ENCODE results near the gene ZNF407. TPM values are rescaled to one million over a fixed set of nuclear protein-coding genes. Genes with fewer than 3 reads are reported as not detected.

The ZNF407 gene
- total RNA-seq, 2 experiments from 2014 or later, result 23.2 to 24.7 TPM

- CTCF ChIA-PET, result no interaction called here
- no peaks in the 10 kb centered on the region for H3K27me3 ChIP-seq (ENCODE audit: control insufficient read depth in 1 of 2, insufficient read depth in 2 of 2, low read length in 2 of 2)
- no peaks in the 10 kb centered on the region for H3K36me3 ChIP-seq (ENCODE audit: insufficient read depth, low read length)
- DNase-seq (peak in 8 of 14 experiments; percentile 5 to 72 (median 28)), ATAC-seq (ENCODE audit: poor library complexity) (peak; percentile 94)
- POLR2A ChIA-PET, result interaction anchor here (1.0 kb wide), 2 partner anchors 44 to 120 kb away, joined by 4 read pairs; no protein-coding TSS in a partner anchor
- H3K4me1 ChIP-seq (ENCODE audit: insufficient read depth, low read length), result peaks cover 13% of the 10 kb centered on the region
- peak overlapping the region; percentile 82 for H3K27ac Mint-ChIP-seq
- intact Hi-C loops (cut with DNase I, micrococcal nuclease), result no loop called here
- H3K27ac ChIP-seq (ENCODE audit: low read depth in 1 of 2, low read length in 2 of 2), result peak overlapping the region; percentile 19 to 26
- H3K27me3 Mint-ChIP-seq, result no peaks in the 10 kb centered on the region
- TF ChIP-seq, protein P1, sequence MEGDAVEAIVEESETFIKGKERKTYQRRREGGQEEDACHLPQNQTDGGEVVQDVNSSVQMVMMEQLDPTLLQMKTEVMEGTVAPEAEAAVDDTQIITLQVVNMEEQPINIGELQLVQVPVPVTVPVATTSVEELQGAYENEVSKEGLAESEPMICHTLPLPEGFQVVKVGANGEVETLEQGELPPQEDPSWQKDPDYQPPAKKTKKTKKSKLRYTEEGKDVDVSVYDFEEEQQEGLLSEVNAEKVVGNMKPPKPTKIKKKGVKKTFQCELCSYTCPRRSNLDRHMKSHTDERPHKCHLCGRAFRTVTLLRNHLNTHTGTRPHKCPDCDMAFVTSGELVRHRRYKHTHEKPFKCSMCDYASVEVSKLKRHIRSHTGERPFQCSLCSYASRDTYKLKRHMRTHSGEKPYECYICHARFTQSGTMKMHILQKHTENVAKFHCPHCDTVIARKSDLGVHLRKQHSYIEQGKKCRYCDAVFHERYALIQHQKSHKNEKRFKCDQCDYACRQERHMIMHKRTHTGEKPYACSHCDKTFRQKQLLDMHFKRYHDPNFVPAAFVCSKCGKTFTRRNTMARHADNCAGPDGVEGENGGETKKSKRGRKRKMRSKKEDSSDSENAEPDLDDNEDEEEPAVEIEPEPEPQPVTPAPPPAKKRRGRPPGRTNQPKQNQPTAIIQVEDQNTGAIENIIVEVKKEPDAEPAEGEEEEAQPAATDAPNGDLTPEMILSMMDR (IDR thresholded peaks at IDR 0.05), result no peak
- H3K36me3 Mint-ChIP-seq (ENCODE audit: low read depth), result no peaks in the 10 kb centered on the region
- H3K4me3 ChIP-seq (ENCODE audit: low read length), result peak overlapping the region; percentile 0
- H3K4me3 Mint-ChIP-seq, result peak overlapping the region; percentile 66
- no peaks in the 10 kb centered on the region for H3K9me3 ChIP-seq (ENCODE audit: control insufficient read depth in 1 of 2, insufficient read depth in 1 of 2, low read length in 2 of 2)
- peaks cover 28% of the 10 kb centered on the region for H3K4me1 Mint-ChIP-seq (ENCODE audit: low read depth)
- H3K9me3 Mint-ChIP-seq, result no peaks in the 10 kb centered on the region
Measured at GRCh38 chr18:74951165-74951760, 353.6 kb downstream of the ZNF407 start.

DNA sequence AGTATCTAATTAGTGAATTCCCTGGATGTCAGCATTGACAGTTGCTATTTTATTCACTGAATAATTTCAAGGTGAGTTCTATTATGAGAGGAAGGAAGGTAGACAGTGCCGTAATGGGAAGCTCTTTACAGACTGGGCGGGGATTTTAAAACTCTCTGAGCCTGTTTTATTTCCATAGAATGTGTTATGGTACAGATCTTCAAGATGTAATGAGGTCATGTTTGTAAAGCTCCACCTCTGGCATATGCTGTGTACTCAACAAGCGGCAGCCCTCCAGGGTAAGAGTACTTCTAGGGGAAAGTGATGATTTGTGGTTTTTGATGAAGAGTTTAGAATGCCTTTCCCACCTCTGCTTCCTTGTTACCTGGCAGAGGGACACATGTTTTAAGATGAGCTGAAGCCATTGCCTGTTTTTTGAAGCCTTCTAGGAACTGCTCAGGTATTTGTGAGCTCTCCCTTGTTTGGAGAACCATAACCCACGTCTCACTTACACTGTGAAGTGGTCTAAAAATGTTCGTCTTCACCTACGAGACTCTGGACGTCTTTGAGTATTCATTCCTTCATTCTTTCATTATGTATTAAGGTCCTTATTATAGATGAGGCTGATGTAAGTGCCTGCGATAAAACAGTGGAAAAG lies 360.0 kb downstream of the ZNF407 start:
- H3K9me3 ChIP-seq (ENCODE audit: control insufficient read depth in 1 of 2, insufficient read depth in 1 of 2, low read length in 2 of 2), result no peaks in the 10 kb centered on the region
- intact Hi-C loops (cut with DNase I, micrococcal nuclease), result no loop called here
- CTCF ChIA-PET, result interaction anchor here (0.8 kb wide), 1 partner anchor 15 kb away, joined by 3 read pairs; no protein-coding TSS in a partner anchor
- TF ChIP-seq, protein P1 (IDR thresholded peaks at IDR 0.05), result no peak
- Mint-ChIP-seq H3K4me1 (ENCODE audit: low read depth) (no peaks in the 10 kb centered on the region), H3K4me3 (no peak overlapping the region), H3K27ac (no peak overlapping the region), H3K27me3 (no peaks in the 10 kb centered on the region), H3K36me3 (ENCODE audit: low read depth) (peaks cover 15% of the 10 kb centered on the region), H3K9me3 (no peaks in the 10 kb centered on the region)
- H3K36me3 ChIP-seq (ENCODE audit: insufficient read depth, low read length), result peaks cover 3% of the 10 kb centered on the region
- no peak overlapping the region for H3K27ac ChIP-seq (ENCODE audit: low read depth in 1 of 2, low read length in 2 of 2)
- POLR2A ChIA-PET, result no interaction called here
- H3K4me3 ChIP-seq (ENCODE audit: low read length), result no peak overlapping the region
- no peak for DNase-seq
- H3K4me1 ChIP-seq (ENCODE audit: insufficient read depth, low read length), result peaks cover 3% of the 10 kb centered on the region
- H3K27me3 ChIP-seq (ENCODE audit: control insufficient read depth in 1 of 2, insufficient read depth in 2 of 2, low read length in 2 of 2), result no peaks in the 10 kb centered on the region
- no peak for ATAC-seq (ENCODE audit: poor library complexity)

DNA sequence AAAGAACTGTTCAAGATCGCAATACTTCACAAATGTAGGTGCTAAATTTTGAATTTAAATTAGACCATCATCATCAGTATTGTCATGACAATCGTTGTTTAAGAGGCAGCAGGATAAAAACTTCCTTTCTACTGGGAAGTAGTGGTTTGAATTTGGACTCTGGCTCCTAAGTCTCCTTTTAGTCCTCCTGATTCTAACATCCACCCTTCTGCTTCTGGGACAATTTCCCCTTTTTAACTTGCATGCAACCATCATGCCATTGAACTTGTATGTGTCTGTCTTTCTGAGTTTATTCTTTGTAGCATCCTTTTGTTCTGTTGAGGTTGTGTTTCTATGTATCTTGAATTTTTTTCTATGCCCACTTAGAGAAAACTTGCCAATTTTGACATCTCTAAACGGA lies 361.5 kb downstream of the ZNF407 start:
- no peak overlapping the region for H3K27ac ChIP-seq (ENCODE audit: low read depth in 1 of 2, low read length in 2 of 2)
- H3K27me3 Mint-ChIP-seq, result no peaks in the 10 kb centered on the region
- H3K27me3 ChIP-seq (ENCODE audit: control insufficient read depth in 1 of 2, insufficient read depth in 2 of 2, low read length in 2 of 2), result no peaks in the 10 kb centered on the region
- POLR2A ChIA-PET, result no interaction called here
- no peak overlapping the region for H3K27ac Mint-ChIP-seq
- no peaks in the 10 kb centered on the region for H3K4me1 Mint-ChIP-seq (ENCODE audit: low read depth)
- no peak overlapping the region for H3K4me3 ChIP-seq (ENCODE audit: low read length)
- ATAC-seq (ENCODE audit: poor library complexity), result no peak
- peaks cover 15% of the 10 kb centered on the region for H3K36me3 Mint-ChIP-seq (ENCODE audit: low read depth)
- peaks cover 3% of the 10 kb centered on the region for H3K36me3 ChIP-seq (ENCODE audit: insufficient read depth, low read length)
- peaks cover 3% of the 10 kb centered on the region for H3K4me1 ChIP-seq (ENCODE audit: insufficient read depth, low read length)
- CTCF ChIA-PET, result no interaction called here
- no peaks in the 10 kb centered on the region for H3K9me3 Mint-ChIP-seq
- no peaks in the 10 kb centered on the region for H3K9me3 ChIP-seq (ENCODE audit: control insufficient read depth in 1 of 2, insufficient read depth in 1 of 2, low read length in 2 of 2)
- DNase-seq, result no peak
- intact Hi-C loops (cut with DNase I, micrococcal nuclease), result no loop called here
- no peak overlapping the region for H3K4me3 Mint-ChIP-seq
- TF ChIP-seq, protein P1 (IDR thresholded peaks at IDR 0.05), result no peak
